Chondrocyte (in vitro differentiated cells): ENCODE data around the gene OR13C8. TPM values are rescaled to one million over a fixed set of nuclear protein-coding genes. Genes with fewer than 3 reads are reported as not detected.
"Not testable (repeated sequence)": the region's sequence is repeated elsewhere in the genome, so short reads cannot be mapped to it uniquely, and the experiment has no call there.

Experiments
- DNase-seq: peaks from one replicate; pipeline ENCODE4 v3.0.0; 2021; ENCODE audit warnings: mixed read lengths, low spot score
- H3K27ac Mint-ChIP-seq: one replicate; pipeline ENCODE4 v1.8.0; 2021; ENCODE audit warnings: mild to moderate bottlenecking, moderate library complexity, mixed read lengths; ENCODE audit not compliant: unreplicated experiment
- H3K27me3 Mint-ChIP-seq: 2 replicates; pipeline ENCODE4 v1.8.0; 2021; ENCODE audit warnings: low read depth, mixed read lengths
- H3K36me3 Mint-ChIP-seq: 2 replicates; pipeline ENCODE4 v1.8.0; 2021; ENCODE audit warnings: low read depth, mixed read lengths
- H3K4me1 Mint-ChIP-seq: 2 replicates; pipeline ENCODE4 v1.8.0; 2021; ENCODE audit warnings: low read depth, mild to moderate bottlenecking, mixed read lengths
- H3K4me3 Mint-ChIP-seq: one replicate; pipeline ENCODE4 v1.8.0; 2021; ENCODE audit warnings: mild to moderate bottlenecking, moderate library complexity, mixed read lengths; ENCODE audit not compliant: unreplicated experiment
- H3K9me3 Mint-ChIP-seq: 2 replicates; pipeline ENCODE4 v1.8.0; 2021; ENCODE audit warnings: low read depth, mixed read lengths
- long read RNA-seq: library from polyadenylated mRNA; stranded (forward); transcript quantifications from one replicate; pipeline ENCODE4 v2.0.0, GENCODE V29; 2021
- total RNA-seq: library from RNA; stranded (reverse); gene quantifications from 3 replicates; pipeline ENCODE4 v1.2.1, GENCODE V29; 2021
- TF ChIP-seq, protein P1 (sequence below): fragments of 200-600 bp; sonication (generic); IDR thresholded peaks from 2 replicates; pipeline ENCODE4 v1.5.0; 2021; ENCODE audit warnings: antibody characterized with exemption, mild to moderate bottlenecking, moderate library complexity

The OR13C8 gene, protein sequence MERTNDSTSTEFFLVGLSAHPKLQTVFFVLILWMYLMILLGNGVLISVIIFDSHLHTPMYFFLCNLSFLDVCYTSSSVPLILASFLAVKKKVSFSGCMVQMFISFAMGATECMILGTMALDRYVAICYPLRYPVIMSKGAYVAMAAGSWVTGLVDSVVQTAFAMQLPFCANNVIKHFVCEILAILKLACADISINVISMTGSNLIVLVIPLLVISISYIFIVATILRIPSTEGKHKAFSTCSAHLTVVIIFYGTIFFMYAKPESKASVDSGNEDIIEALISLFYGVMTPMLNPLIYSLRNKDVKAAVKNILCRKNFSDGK
- total RNA-seq: not detected in 3 replicates
- long read RNA-seq: 0 reads

DNA sequence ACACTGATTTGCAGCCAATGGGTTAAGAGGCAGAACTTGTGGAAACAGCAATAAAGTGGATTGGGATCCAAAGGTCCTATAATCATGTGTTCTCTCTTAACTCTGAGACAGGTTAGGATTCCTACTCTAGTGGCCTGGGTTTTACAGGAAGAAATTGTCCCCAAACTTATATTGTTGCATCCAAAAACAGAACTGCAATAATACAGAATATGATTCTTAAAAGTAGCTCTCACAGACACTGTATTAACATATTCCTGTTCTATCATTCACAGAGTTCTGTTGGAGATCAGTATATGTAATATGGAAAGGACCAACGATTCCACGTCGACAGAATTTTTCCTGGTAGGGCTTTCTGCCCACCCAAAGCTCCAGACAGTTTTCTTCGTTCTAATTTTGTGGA is at the start of gene OR13C8:
TSS of gene OR13C8 (plus strand) at position 301 of the 400 bp plus-strand sequence. CDS start at position 301, 0 bp downstream.
- TF ChIP-seq, protein P1, sequence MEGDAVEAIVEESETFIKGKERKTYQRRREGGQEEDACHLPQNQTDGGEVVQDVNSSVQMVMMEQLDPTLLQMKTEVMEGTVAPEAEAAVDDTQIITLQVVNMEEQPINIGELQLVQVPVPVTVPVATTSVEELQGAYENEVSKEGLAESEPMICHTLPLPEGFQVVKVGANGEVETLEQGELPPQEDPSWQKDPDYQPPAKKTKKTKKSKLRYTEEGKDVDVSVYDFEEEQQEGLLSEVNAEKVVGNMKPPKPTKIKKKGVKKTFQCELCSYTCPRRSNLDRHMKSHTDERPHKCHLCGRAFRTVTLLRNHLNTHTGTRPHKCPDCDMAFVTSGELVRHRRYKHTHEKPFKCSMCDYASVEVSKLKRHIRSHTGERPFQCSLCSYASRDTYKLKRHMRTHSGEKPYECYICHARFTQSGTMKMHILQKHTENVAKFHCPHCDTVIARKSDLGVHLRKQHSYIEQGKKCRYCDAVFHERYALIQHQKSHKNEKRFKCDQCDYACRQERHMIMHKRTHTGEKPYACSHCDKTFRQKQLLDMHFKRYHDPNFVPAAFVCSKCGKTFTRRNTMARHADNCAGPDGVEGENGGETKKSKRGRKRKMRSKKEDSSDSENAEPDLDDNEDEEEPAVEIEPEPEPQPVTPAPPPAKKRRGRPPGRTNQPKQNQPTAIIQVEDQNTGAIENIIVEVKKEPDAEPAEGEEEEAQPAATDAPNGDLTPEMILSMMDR: no peak
- no peak within 1 kb of the TSS for H3K4me3 Mint-ChIP-seq
- no peak within 1 kb of the TSS for H3K27ac Mint-ChIP-seq
- no peaks in the 10 kb centered on the region for H3K36me3 Mint-ChIP-seq
- DNase-seq: no peak
- H3K9me3 Mint-ChIP-seq: peaks cover 13% of the 10 kb centered on the region
- H3K27me3 Mint-ChIP-seq: peaks cover 7% of the 10 kb centered on the region
- no peaks in the 10 kb centered on the region for H3K4me1 Mint-ChIP-seq

DNA sequence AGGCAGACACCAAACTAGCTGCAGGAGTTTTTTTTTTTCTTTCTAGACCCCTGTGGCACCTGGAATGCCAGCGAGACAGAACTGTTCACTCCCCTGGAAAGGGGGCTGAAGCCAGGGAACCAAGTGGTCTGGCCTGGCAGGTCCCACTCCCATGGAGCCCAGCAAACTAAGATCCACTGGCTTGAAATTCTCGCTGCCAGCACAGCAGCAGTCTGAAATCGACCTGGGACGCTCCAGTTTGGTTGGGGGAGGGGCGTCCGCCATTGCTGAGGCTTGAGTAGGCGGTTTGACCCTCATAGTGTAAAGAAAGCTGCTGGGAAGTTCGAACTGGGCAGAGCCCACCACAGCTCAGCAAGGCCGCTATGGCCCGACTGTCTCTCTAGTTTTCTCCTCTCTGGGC is 48.7 kb upstream of the OR13C8 start:
- not testable (repeated sequence) for H3K27ac Mint-ChIP-seq, H3K4me1 Mint-ChIP-seq, H3K9me3 Mint-ChIP-seq, DNase-seq, H3K4me3 Mint-ChIP-seq, H3K36me3 Mint-ChIP-seq
- H3K27me3 Mint-ChIP-seq: peaks cover 15% of the 10 kb centered on the region

DNA sequence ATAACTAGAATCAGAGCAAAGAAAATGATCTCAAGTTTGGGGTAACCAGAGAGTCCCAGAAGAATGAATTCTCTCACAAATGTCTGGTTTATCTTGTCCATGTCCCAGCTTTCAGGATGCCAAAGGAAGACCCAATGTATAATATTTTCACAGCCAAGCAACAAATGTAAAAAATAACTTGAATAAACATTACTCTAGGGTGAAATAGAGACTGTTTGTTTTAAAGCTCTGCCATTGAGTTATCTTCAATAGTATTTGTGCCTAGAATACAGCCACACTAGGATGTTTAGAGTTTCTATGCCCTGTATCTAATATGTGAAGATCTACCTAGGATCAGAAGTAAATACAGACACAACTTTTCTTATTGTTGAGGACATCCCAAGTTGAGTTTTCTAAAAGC is 41.9 kb upstream of the OR13C8 start, which contains the start of gene OR13C4:
TSS of gene OR13C4 (minus strand) at position 101 of the 400 bp plus-strand sequence. CDS start at position 101, 0 bp downstream.
- no peak for DNase-seq
- no peaks in the 10 kb centered on the region for H3K9me3 Mint-ChIP-seq
- no peak within 1 kb of the TSS for H3K27ac Mint-ChIP-seq
- H3K4me1 Mint-ChIP-seq: no peaks in the 10 kb centered on the region
- no peaks in the 10 kb centered on the region for H3K36me3 Mint-ChIP-seq
- peaks cover 9% of the 10 kb centered on the region for H3K27me3 Mint-ChIP-seq
- no peak within 1 kb of the TSS for H3K4me3 Mint-ChIP-seq
- TF ChIP-seq, protein P1: no peak

DNA sequence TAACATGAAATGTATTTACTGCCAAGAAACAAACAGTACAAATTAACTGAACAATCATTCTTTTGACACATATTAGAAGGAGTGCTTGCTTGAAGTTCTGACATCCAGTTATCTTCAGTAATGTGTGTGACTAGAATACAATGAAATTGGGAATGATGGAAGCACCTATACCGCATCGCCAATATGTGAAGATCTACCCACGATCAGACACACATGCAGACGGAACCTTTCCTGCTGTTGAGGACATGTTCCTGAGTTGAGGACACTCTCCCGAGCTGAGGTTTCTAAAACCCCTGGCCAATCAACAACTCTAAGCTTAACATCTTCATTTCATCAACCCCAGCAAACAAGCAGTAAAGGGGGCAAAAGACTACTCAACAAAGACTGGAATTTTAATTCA is 32.2 kb upstream of the OR13C8 start, which contains the start of gene OR13C3:
TSS of gene OR13C3 (minus strand) at position 101 of the 400 bp plus-strand sequence. CDS start 133 bp downstream, outside the sequence.
- no peaks in the 10 kb centered on the region for H3K36me3 Mint-ChIP-seq
- no peaks in the 10 kb centered on the region for H3K9me3 Mint-ChIP-seq
- no peak within 1 kb of the TSS for H3K27ac Mint-ChIP-seq
- no peak within 1 kb of the TSS for H3K4me3 Mint-ChIP-seq
- no peak for DNase-seq
- TF ChIP-seq, protein P1: no peak
- peaks cover 15% of the 10 kb centered on the region for H3K27me3 Mint-ChIP-seq
- H3K4me1 Mint-ChIP-seq: no peaks in the 10 kb centered on the region

DNA sequence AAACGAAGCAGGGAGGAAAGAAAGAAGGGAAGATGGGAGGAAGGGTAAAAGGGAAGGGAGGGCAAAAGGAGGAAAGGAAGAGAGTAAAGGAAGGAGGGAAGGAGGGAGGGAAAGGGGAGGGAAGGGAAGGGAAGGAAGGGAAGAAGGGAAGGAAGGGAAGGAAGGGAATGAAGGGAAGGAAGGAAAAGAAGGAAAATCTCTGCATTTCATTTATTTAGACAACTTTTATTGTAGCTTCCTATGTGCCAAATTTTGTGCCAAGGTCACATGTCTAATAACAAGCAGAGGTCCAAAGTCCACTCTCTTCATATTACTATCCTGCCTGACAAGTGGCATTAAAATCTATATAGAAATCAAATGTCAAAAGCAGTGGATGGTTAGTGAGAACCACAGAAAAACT is 29.7 kb upstream of the OR13C8 start:
- H3K4me1 Mint-ChIP-seq: no peaks in the 10 kb centered on the region
- TF ChIP-seq, protein P1: no peak
- H3K27ac Mint-ChIP-seq: no peak overlapping the region
- no peak overlapping the region for H3K4me3 Mint-ChIP-seq
- H3K36me3 Mint-ChIP-seq: no peaks in the 10 kb centered on the region
- peaks cover 15% of the 10 kb centered on the region for H3K27me3 Mint-ChIP-seq
- no peaks in the 10 kb centered on the region for H3K9me3 Mint-ChIP-seq
- DNase-seq: no peak

DNA sequence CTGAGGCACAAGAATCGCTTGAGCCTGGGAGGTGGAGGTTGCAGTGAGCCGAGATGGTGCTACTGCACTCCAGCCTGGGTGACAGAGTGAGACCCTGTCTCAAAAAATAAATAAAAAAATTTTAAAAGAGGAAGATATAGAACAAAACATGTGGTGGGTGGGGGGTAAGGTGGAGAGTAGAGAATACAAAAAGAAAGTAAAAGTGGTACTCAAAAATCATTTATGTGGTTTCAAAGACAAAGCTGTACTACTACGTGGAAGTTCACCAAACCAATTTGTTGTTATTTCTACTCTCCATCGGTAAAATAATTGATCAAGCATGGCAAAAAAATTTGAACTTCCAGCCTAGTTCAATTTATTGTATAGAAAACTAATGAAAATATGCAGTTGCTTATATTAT is 24.3 kb upstream of the OR13C8 start:
- DNase-seq: no peak
- Mint-ChIP-seq H3K27ac (no peak overlapping the region), H3K4me1 (no peaks in the 10 kb centered on the region), H3K4me3 (no peak overlapping the region), H3K36me3 (no peaks in the 10 kb centered on the region), H3K9me3 (no peaks in the 10 kb centered on the region), H3K27me3 (peaks cover 18% of the 10 kb centered on the region)
- TF ChIP-seq, protein P1: no peak
